IMR-90 (cell line): ENCODE results near the gene BEX2. TPM values are rescaled to one million over a fixed set of nuclear protein-coding genes. Genes with fewer than 3 reads are reported as not detected.

Experiments used
- ATAC-seq: fragments of 200-7000 bp; cut with Tn5 transposase; 2 replicates; pipeline ENCODE4 v1.9.1; 2020; ENCODE audit warnings: low read depth, mild to moderate bottlenecking, moderate library complexity
- BruUV-seq: library from RNA; stranded (reverse); fragments of 400-500 nt; replicated peaks from 2 replicates; lab custom pipeline; 2021; lab: Mats Ljungman, UMichigan
- CTCF ChIA-PET: fragments of 300-600 bp; formaldehyde crosslinking; extraction: SDS; loops from one replicate; lab custom pipeline; 2021; ENCODE audit warnings: antibody characterized with exemption; lab: Yijun Ruan, JAX
- POLR2A ChIA-PET: fragments of 300-600 bp; sonication (Branson Sonifier 250); formaldehyde crosslinking; loops from one replicate; lab custom pipeline; 2022; ENCODE audit warnings: antibody characterized with exemption; ENCODE audit not compliant: unreplicated experiment; lab: Charles Lee
- DNase-seq: peaks from one replicate; pipeline ENCODE4 v3.0.0; 2013
- H2AFZ ChIP-seq: replicated peaks from 2 replicates; pipeline ENCODE3; 2013; ENCODE audit warnings: low read length, mild to moderate bottlenecking; ENCODE audit not compliant: poor library complexity
- H2AK5ac ChIP-seq: 2 replicates; pipeline ENCODE4 v1.6.1; 2013; ENCODE audit warnings: low read depth, low read length, inconsistent platforms
- H2AK9ac ChIP-seq: replicated peaks from 2 replicates; pipeline ENCODE3; 2013; ENCODE audit warnings: mild to moderate bottlenecking, low read depth, low read length, moderate library complexity; ENCODE audit not compliant: poor library complexity
- H2BK120ac ChIP-seq: 2 replicates; pipeline ENCODE4 v1.6.1; 2013; ENCODE audit warnings: low read depth, low read length, inconsistent platforms
- H2BK15ac ChIP-seq: 3 replicates; pipeline ENCODE4 v1.6.1; 2013; ENCODE audit warnings: low read depth, low read length, inconsistent platforms
- H2BK20ac ChIP-seq: 2 replicates; pipeline ENCODE4 v1.6.1; 2013; ENCODE audit warnings: low read depth, mild to moderate bottlenecking, inconsistent platforms, low read length, moderate library complexity
- H2BK5ac ChIP-seq: 2 replicates; pipeline ENCODE4 v1.6.1; 2013; ENCODE audit warnings: mild to moderate bottlenecking, low read depth, low read length, inconsistent platforms; ENCODE audit not compliant: poor library complexity, severe bottlenecking
- H3K14ac ChIP-seq: replicated peaks from 2 replicates; pipeline ENCODE4 v1.6.1; 2013; ENCODE audit warnings: low read depth, low read length, inconsistent platforms
- H3K18ac ChIP-seq: 2 replicates; pipeline ENCODE4 v1.6.1; 2013; ENCODE audit warnings: low read depth, low read length, control low read depth
- H3K23ac ChIP-seq: 2 replicates; pipeline ENCODE4 v1.6.1; 2013; ENCODE audit warnings: low read depth, low read length, inconsistent platforms
- H3K27ac ChIP-seq: 2 replicates; pipeline ENCODE4 v1.5.1; 2013; ENCODE audit warnings: mild to moderate bottlenecking, control low read depth, low read length; ENCODE audit not compliant: insufficient read depth
- H3K27me3 ChIP-seq: 2 replicates; pipeline ENCODE4 v1.6.1; 2013; ENCODE audit warnings: low read length; ENCODE audit not compliant: control insufficient read depth, insufficient read depth
- H3K36me3 ChIP-seq: 2 replicates; pipeline ENCODE4 v1.6.1; 2013; ENCODE audit warnings: low read length, mixed read lengths; ENCODE audit not compliant: control insufficient read depth, insufficient read depth
- H3K4ac ChIP-seq: 2 replicates; pipeline ENCODE4 v1.6.1; 2013; ENCODE audit warnings: low read depth, low read length, inconsistent platforms
- H3K4me1 ChIP-seq: 2 replicates; pipeline ENCODE4 v1.6.1; 2013; ENCODE audit warnings: low read length, mixed read lengths; ENCODE audit not compliant: control insufficient read depth, insufficient read depth
- H3K4me2 ChIP-seq: 2 replicates; pipeline ENCODE4 v1.6.1; 2013; ENCODE audit warnings: low read depth, mild to moderate bottlenecking, control low read depth, low read length, moderate library complexity
- H3K4me3 ChIP-seq: 2 replicates; pipeline ENCODE4 v1.5.1; 2013; ENCODE audit warnings: low read depth, mild to moderate bottlenecking, control low read depth, low read length, moderate library complexity; ENCODE audit not compliant: insufficient read depth
- H3K56ac ChIP-seq: 2 replicates; pipeline ENCODE4 v1.6.1; 2013; ENCODE audit warnings: low read length, inconsistent platforms; ENCODE audit not compliant: insufficient read depth; ENCODE audit errors: extremely low read depth
- H3K79me1 ChIP-seq, 2 experiments: 2 replicates each; pipeline ENCODE4 v1.6.1; 2013; ENCODE audit warnings: low read length in 2 of 2, inconsistent platforms in 1 of 2, low read depth in 1 of 2
- H3K9ac ChIP-seq: 2 replicates; pipeline ENCODE4 v1.6.1; 2013; ENCODE audit warnings: low read depth, low read length, control low read depth
- H3K9me1 ChIP-seq: 2 replicates; pipeline ENCODE4 v1.6.1; 2013; ENCODE audit warnings: low read length, inconsistent platforms; ENCODE audit not compliant: insufficient read depth
- H3K9me3 ChIP-seq: 2 replicates; pipeline ENCODE4 v1.6.1; 2013; ENCODE audit warnings: low read length; ENCODE audit not compliant: control insufficient read depth, insufficient read depth
- H4K20me1 ChIP-seq: 2 replicates; pipeline ENCODE4 v1.6.1; 2013; ENCODE audit warnings: low read length, inconsistent platforms; ENCODE audit not compliant: insufficient read depth
- H4K5ac ChIP-seq: 2 replicates; pipeline ENCODE4 v1.6.1; 2013; ENCODE audit warnings: mild to moderate bottlenecking, low read depth, low read length, control low read depth
- H4K8ac ChIP-seq, 2 experiments: 2 replicates each; pipeline ENCODE4 v1.6.1; 2013; ENCODE audit warnings: low read depth in 2 of 2, low read length in 2 of 2, control low read depth in 1 of 2, inconsistent platforms in 1 of 2
- H4K91ac ChIP-seq: 2 replicates; pipeline ENCODE4 v1.6.1; 2013; ENCODE audit warnings: low read depth, low read length, inconsistent platforms; ENCODE audit not compliant: insufficient read depth
- BHLHE40 ChIP-seq: fragments of 150-350 bp; IDR thresholded peaks from 2 replicates; pipeline ENCODE4 v1.6.1; 2016; ENCODE audit warnings: mild to moderate bottlenecking, low read depth, low read length
- CEBPB ChIP-seq: IDR thresholded peaks from 2 replicates; pipeline ENCODE4 v1.6.1; 2012; ENCODE audit warnings: low read depth, low read length, improper control_type of control experiment
- CHD1 ChIP-seq: IDR thresholded peaks from 2 replicates; pipeline ENCODE4 v1.6.1; 2012; ENCODE audit warnings: low read depth, low read length, improper control_type of control experiment
- FOS ChIP-seq: fragments of 150-350 bp; IDR thresholded peaks from 2 replicates; pipeline ENCODE4 v1.6.1; 2016; ENCODE audit warnings: low read depth, low read length
- MAFK ChIP-seq: IDR thresholded peaks from 2 replicates; pipeline ENCODE4 v1.6.1; 2012; ENCODE audit warnings: low read depth, low read length, improper control_type of control experiment
- MAZ ChIP-seq: IDR thresholded peaks from 2 replicates; pipeline ENCODE4 v1.6.1; 2012; ENCODE audit warnings: low read depth, mild to moderate bottlenecking, low read length, improper control_type of control experiment, moderate library complexity, borderline replicate concordance
- MXI1 ChIP-seq: IDR thresholded peaks from 2 replicates; pipeline ENCODE4 v1.6.1; 2012; ENCODE audit warnings: low read depth, mild to moderate bottlenecking, low read length, moderate library complexity, borderline replicate concordance
- NFE2L2 ChIP-seq: fragments of 150-350 bp; IDR thresholded peaks from 2 replicates; pipeline ENCODE4 v1.6.1; 2016; ENCODE audit warnings: low read depth, mild to moderate bottlenecking, low read length
- POLR2A ChIP-seq: IDR thresholded peaks from 2 replicates; pipeline ENCODE4 v1.6.1; 2012; ENCODE audit warnings: mild to moderate bottlenecking, low read depth, low read length
- RAD21 ChIP-seq: IDR thresholded peaks from 2 replicates; pipeline ENCODE4 v1.6.1; 2012; ENCODE audit warnings: low read length, improper control_type of control experiment
- RCOR1 ChIP-seq: IDR thresholded peaks from 2 replicates; pipeline ENCODE4 v1.6.1; 2012; ENCODE audit warnings: mild to moderate bottlenecking, low read length, improper control_type of control experiment; ENCODE audit not compliant: insufficient replicate concordance
- RFX5 ChIP-seq: IDR thresholded peaks from 2 replicates; pipeline ENCODE4 v1.8.0; 2012; ENCODE audit warnings: low read depth, mild to moderate bottlenecking, low read length, moderate library complexity
- SMC3 ChIP-seq: fragments of 150-350 bp; IDR thresholded peaks from 2 replicates; pipeline ENCODE4 v1.6.1; 2016; ENCODE audit warnings: low read depth, mild to moderate bottlenecking, antibody characterized with exemption, low read length, moderate library complexity
- WGBS, 2 experiments: methylation state at CpG; one replicate each; pipeline versions ENCODE4 v1.1.5 to v1.1.7; 2013; ENCODE audit warnings: missing lambda C conversion rate in 2 of 2; ENCODE audit not compliant: insufficient read length in 1 of 2; ENCODE audit errors: extremely low coverage in 2 of 2; 5-methylcytosine and 5-hydroxymethylcytosine counted together
- dilution Hi-C: fragments of 300-500 bp; cut with HindIII; formaldehyde crosslinking; loops from one replicate; pipeline ENCODE4 v1.14.3; 2018; ENCODE audit warnings: low sequenced_read_pairs; ENCODE audit not compliant: unreplicated experiment
- in situ Hi-C: fragments of 300-500 bp; cut with MboI; formaldehyde crosslinking; loops from 3 replicates; pipeline ENCODE4 v1.14.3; 2019; ENCODE audit warnings: low sequenced_read_pairs, inconsistent platforms, mixed read lengths
- intact Hi-C: fragments of 100-400 bp; cut with micrococcal nuclease; formaldehyde crosslinking; loops from 2 replicates; pipeline ENCODE4 v1.10.0; 2022
- polyA plus RNA-seq, 3 experiments: library from polyadenylated mRNA; depleted of rRNA; stranded (reverse); fragments of >200 nt; gene quantifications; 2 replicates each; pipeline ENCODE4 v1.2.3, GENCODE V29; 2012; ENCODE audit warnings: low replicate concordance in 1 of 3
- total RNA-seq: library from RNA; depleted of rRNA; stranded (reverse); fragments of >200 nt; gene quantifications from 2 replicates; pipeline ENCODE4 v1.2.3, GENCODE V29; 2012
- TF ChIP-seq, protein P1 (sequence below): conservative IDR thresholded peaks from 2 replicates; pipeline ENCODE4 v1.5.1; 2012; ENCODE audit warnings: mild to moderate bottlenecking, low read depth, low read length, improper control_type of control experiment
- TF ChIP-seq, protein P2 (sequence below): fragments of 150-350 bp; IDR thresholded peaks from 2 replicates; pipeline ENCODE4 v1.6.1; 2017; ENCODE audit warnings: mild to moderate bottlenecking, antibody characterized with exemption, low read length, low read depth
- TF ChIP-seq, protein P3 (sequence below): fragments of 150-350 bp; IDR thresholded peaks from 2 replicates; pipeline ENCODE4 v1.6.1; 2016; ENCODE audit warnings: low read depth, mild to moderate bottlenecking, low read length, moderate library complexity, borderline replicate concordance

The BEX2 gene
- total and polyA plus RNA-seq, 2 of the 4 experiments (the other 2 are of a cell fraction): 0.19 TPM; not detected in 1

DNA sequence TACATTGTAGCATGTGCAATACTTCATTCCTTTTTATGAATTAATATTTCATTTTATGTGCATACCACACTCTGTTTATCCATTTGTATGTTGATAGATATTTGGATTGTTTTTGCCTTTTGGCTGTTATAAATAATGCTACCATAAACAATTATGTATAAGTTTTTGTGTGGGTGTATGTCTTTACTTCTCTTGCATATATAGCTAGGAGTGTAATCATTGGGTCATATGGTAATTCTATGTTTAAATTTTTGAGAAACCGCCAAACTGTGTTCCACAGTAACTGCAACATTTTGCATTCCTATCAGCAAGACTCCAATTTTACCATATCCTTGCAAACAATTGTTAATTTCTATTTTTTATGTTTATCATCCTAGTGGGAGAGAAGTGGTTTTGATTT is 31.2 kb downstream of the BEX2 start:
- BruUV-seq: no TSS peak
- ChIA-PET CTCF (no interaction called here), POLR2A (no interaction called here)
- no peaks in the 10 kb centered on the region for H3K9me3 ChIP-seq
- no peak overlapping the region for H3K4ac ChIP-seq
- no peaks in the 10 kb centered on the region for H4K20me1 ChIP-seq
- H3K56ac ChIP-seq: no peak overlapping the region
- H3K27me3 ChIP-seq: peaks cover 31% of the 10 kb centered on the region
- H2AK9ac ChIP-seq: no peak overlapping the region
- H3K27ac ChIP-seq: no peak overlapping the region
- no peak overlapping the region for H4K8ac ChIP-seq
- no peak overlapping the region for H2BK15ac ChIP-seq
- no peak overlapping the region for H4K91ac ChIP-seq
- no peak overlapping the region for H3K14ac ChIP-seq
- no peak overlapping the region for H2BK120ac ChIP-seq
- no peaks in the 10 kb centered on the region for H3K4me1 ChIP-seq
- no peak overlapping the region for H3K23ac ChIP-seq
- H2AFZ ChIP-seq: no peak overlapping the region
- no peaks in the 10 kb centered on the region for H3K9me1 ChIP-seq
- H3K79me1 ChIP-seq: no peaks in the 10 kb centered on the region
- ATAC-seq (no peak), DNase-seq (no peak)
- intact Hi-C loops: no loop called here
- in situ Hi-C loops: no loop called here
- dilution Hi-C loops: no loop called here
- no peak overlapping the region for H3K18ac ChIP-seq
- TF ChIP-seq CHD1 (no peak), RCOR1 (no peak), BHLHE40 (no peak), POLR2A (no peak), FOS (no peak), RFX5 (no peak), MAFK (no peak), NFE2L2 (no peak), SMC3 (no peak), MXI1 (no peak), MAZ (no peak), CEBPB (no peak), RAD21 (no peak)
- TF ChIP-seq, protein P1, sequence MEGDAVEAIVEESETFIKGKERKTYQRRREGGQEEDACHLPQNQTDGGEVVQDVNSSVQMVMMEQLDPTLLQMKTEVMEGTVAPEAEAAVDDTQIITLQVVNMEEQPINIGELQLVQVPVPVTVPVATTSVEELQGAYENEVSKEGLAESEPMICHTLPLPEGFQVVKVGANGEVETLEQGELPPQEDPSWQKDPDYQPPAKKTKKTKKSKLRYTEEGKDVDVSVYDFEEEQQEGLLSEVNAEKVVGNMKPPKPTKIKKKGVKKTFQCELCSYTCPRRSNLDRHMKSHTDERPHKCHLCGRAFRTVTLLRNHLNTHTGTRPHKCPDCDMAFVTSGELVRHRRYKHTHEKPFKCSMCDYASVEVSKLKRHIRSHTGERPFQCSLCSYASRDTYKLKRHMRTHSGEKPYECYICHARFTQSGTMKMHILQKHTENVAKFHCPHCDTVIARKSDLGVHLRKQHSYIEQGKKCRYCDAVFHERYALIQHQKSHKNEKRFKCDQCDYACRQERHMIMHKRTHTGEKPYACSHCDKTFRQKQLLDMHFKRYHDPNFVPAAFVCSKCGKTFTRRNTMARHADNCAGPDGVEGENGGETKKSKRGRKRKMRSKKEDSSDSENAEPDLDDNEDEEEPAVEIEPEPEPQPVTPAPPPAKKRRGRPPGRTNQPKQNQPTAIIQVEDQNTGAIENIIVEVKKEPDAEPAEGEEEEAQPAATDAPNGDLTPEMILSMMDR: no peak
- TF ChIP-seq, protein P2, sequence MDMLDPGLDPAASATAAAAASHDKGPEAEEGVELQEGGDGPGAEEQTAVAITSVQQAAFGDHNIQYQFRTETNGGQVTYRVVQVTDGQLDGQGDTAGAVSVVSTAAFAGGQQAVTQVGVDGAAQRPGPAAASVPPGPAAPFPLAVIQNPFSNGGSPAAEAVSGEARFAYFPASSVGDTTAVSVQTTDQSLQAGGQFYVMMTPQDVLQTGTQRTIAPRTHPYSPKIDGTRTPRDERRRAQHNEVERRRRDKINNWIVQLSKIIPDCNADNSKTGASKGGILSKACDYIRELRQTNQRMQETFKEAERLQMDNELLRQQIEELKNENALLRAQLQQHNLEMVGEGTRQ: no peak
- TF ChIP-seq, protein P3, sequence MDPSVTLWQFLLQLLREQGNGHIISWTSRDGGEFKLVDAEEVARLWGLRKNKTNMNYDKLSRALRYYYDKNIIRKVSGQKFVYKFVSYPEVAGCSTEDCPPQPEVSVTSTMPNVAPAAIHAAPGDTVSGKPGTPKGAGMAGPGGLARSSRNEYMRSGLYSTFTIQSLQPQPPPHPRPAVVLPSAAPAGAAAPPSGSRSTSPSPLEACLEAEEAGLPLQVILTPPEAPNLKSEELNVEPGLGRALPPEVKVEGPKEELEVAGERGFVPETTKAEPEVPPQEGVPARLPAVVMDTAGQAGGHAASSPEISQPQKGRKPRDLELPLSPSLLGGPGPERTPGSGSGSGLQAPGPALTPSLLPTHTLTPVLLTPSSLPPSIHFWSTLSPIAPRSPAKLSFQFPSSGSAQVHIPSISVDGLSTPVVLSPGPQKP: no peak
- no peak overlapping the region for H2BK20ac ChIP-seq
- no peak overlapping the region for H3K4me2 ChIP-seq
- no peak overlapping the region for H4K5ac ChIP-seq
- H3K9ac ChIP-seq: no peak overlapping the region
- H3K36me3 ChIP-seq: no peaks in the 10 kb centered on the region
- no CpG with 5 or more reads among the region's 1 CpG for WGBS, 2 experiments
- no peak overlapping the region for H2AK5ac ChIP-seq
- H2BK5ac ChIP-seq: no peak overlapping the region
- H3K4me3 ChIP-seq: no peak overlapping the region
